DOHH2 (cell line): ENCODE results near the gene SIRT3.

Experiments
- EZH2phosphoT487 ChIP-seq: fragments of 200-600 bp; sonication (generic); IDR thresholded peaks from 2 replicates; pipeline ENCODE4 v1.6.1; 2017; ENCODE audit warnings: borderline replicate concordance, mild to moderate bottlenecking, antibody characterized with exemption, low read length, moderate library complexity, mixed read lengths
- TF ChIP-seq, protein P1 (sequence below): fragments of 200-600 bp; sonication (generic); IDR thresholded peaks from one replicate; pipeline ENCODE4 v1.5.1; 2014; ENCODE audit warnings: antibody characterized with exemption, mild to moderate bottlenecking, low read depth, low read length; ENCODE audit not compliant: poor library complexity, severe bottlenecking

DNA sequence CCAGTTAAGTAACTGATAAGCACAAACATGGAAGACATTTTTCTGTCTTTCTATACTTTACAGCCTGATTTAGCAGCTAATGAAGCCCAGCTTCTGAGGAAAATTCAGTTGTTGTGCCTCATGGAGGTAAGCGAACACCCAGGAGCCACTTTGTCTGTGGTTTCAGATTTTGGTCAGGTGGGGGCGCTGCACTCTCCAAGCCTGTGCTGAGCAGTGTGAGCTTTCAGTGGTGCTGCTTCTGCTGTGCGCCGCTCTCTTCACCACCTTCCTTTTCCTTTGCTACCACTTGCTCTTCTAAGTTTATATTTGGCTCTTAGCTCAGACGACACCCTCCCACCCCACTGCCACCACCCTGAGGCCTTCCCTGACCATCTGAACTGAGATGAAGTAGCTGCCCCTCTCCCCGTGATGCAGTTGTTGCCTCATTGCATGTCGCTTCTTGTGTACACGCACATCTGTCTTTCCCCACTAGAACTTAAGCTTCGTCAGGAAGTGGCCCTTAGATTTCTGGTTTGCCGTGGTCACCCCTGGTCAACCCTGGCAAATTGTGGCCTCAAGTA is 14.7 kb upstream of the SIRT3 start:
- TF ChIP-seq, protein P1, sequence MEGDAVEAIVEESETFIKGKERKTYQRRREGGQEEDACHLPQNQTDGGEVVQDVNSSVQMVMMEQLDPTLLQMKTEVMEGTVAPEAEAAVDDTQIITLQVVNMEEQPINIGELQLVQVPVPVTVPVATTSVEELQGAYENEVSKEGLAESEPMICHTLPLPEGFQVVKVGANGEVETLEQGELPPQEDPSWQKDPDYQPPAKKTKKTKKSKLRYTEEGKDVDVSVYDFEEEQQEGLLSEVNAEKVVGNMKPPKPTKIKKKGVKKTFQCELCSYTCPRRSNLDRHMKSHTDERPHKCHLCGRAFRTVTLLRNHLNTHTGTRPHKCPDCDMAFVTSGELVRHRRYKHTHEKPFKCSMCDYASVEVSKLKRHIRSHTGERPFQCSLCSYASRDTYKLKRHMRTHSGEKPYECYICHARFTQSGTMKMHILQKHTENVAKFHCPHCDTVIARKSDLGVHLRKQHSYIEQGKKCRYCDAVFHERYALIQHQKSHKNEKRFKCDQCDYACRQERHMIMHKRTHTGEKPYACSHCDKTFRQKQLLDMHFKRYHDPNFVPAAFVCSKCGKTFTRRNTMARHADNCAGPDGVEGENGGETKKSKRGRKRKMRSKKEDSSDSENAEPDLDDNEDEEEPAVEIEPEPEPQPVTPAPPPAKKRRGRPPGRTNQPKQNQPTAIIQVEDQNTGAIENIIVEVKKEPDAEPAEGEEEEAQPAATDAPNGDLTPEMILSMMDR: peak; percentile 87
- TF ChIP-seq EZH2phosphoT487: no peak
